Fibroblast of lung (primary cell): ENCODE results near the gene EIF1AD.

Experiments used
- CTCF ChIP-seq, 2 donors: IDR thresholded peaks in 1 of 2; conservative IDR thresholded peaks in 1 of 2; 1 replicate in 1 of 2; 2 replicates in 1 of 2; pipeline ENCODE4 v1.5.1; 2011 to 2012; ENCODE audit warnings: low read length in 2 of 2, control low read depth in 1 of 2, inconsistent platforms in 1 of 2, low read depth in 1 of 2, mild to moderate bottlenecking in 1 of 2
- EZH2 ChIP-seq: IDR thresholded peaks from 2 replicates; pipeline ENCODE4 v1.5.1; 2012; ENCODE audit warnings: low read length, control low read depth, mild to moderate bottlenecking; ENCODE audit errors: missing control alignments

- TF ChIP-seq EZH2 (no peak), CTCF (conservative IDR thresholded peaks at IDR 0.05 in 1 of 2, IDR thresholded peaks at IDR 0.05 in 1 of 2; ENCODE audit: low read depth in 1 of 2, low read length in 2 of 2) (no peak)
Observed at GRCh38 chr11:65992056-65992455, 9.9 kb downstream of the EIF1AD start.
